ENCODE results near the gene HDAC10.

DNA sequence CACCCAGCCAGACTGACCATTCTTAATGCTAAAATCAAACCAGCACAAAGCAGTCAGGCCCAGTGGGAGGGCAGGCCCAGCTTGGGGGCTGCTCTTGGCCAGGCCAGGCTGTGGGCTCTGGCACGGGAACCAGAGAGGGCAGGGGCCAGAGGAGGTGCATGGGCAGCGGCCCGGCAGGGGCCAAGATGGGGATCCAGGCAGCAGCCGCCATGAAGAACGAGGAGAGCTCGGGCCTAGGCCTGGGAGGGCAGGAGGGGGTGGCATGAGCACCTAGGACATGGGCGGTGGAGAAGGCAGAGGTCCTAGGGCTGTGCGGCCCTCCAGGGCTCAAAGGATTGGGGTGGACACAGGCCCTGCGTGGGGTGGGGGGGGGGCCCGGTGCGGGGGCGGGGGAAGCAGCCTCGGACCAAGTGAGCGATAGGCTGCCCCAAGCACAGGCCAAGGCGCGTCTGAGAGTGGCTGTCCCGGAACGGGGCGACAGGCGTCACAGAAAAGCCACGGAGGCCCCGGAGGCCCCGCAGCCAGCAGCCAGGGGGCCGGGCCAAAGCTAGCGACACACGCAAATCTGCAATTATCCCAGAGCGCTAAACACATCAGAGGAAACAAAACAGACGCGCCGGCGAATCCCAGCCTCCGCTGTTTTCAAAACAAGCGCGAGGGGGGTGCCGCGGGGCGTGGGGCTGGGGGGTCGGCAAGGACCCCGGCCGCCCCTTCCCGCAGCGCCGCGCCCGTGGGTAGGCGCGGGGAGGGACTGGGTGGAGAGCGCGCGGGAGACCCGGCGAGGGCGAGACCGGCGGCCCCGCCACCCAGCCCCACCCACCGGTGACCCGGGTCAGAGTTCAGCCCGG lies 48.1 kb upstream of the HDAC10 start:
- TF ChIP-seq, protein P1, sequence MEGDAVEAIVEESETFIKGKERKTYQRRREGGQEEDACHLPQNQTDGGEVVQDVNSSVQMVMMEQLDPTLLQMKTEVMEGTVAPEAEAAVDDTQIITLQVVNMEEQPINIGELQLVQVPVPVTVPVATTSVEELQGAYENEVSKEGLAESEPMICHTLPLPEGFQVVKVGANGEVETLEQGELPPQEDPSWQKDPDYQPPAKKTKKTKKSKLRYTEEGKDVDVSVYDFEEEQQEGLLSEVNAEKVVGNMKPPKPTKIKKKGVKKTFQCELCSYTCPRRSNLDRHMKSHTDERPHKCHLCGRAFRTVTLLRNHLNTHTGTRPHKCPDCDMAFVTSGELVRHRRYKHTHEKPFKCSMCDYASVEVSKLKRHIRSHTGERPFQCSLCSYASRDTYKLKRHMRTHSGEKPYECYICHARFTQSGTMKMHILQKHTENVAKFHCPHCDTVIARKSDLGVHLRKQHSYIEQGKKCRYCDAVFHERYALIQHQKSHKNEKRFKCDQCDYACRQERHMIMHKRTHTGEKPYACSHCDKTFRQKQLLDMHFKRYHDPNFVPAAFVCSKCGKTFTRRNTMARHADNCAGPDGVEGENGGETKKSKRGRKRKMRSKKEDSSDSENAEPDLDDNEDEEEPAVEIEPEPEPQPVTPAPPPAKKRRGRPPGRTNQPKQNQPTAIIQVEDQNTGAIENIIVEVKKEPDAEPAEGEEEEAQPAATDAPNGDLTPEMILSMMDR (IDR thresholded peaks at IDR 0.05): no peak
- TF ChIP-seq POLR2A (IDR thresholded peaks at IDR 0.05) (no peak), POLR2AphosphoS5 (IDR thresholded peaks at IDR 0.05) (no peak)
